ENCODE measurements around the gene ST6GAL1.
"Not testable (repeated sequence)": the region's sequence is repeated elsewhere in the genome, so short reads cannot be mapped to it uniquely, and the experiment has no call there.

Gene ST6GAL1

GRCh38 chr3:187016639-187017345, 86.5 kb downstream of the ST6GAL1 start:
- H3K27ac ChIP-seq = peak overlapping the region in 1 of 2 donors; percentile 50
- no peak for TF ChIP-seq CTCF (IDR thresholded peaks at IDR 0.05)
- no peak for DNase-seq (ENCODE audit: low spot score)
- H3K4me3 ChIP-seq = no peak overlapping the region

- no peak overlapping the region for H3K4me3 ChIP-seq
- TF ChIP-seq CTCF (IDR thresholded peaks at IDR 0.05) = no peak
- no peak for DNase-seq (ENCODE audit: low spot score)
- H3K27ac ChIP-seq = peak overlapping the region in 1 of 2 donors; percentile 50
Measured at GRCh38 chr3:187017511-187018230, 87.3 kb downstream of the ST6GAL1 start.

GRCh38 chr3:187019542-187020072, 89.3 kb downstream of the ST6GAL1 start:
- DNase-seq (ENCODE audit: low spot score) = no peak
- TF ChIP-seq CTCF (IDR thresholded peaks at IDR 0.05) = no peak
- Histone ChIP-seq H3K4me3 (no peak overlapping the region), H3K27ac (no peak overlapping the region)

GRCh38 chr3:187020376-187020775, 90.0 kb downstream of the ST6GAL1 start:
- H3K27ac ChIP-seq = no peak overlapping the region
- DNase-seq (ENCODE audit: low spot score) = no peak
- no peak overlapping the region for H3K4me3 ChIP-seq
- no peak for TF ChIP-seq CTCF (IDR thresholded peaks at IDR 0.05)

GRCh38 chr3:187021748-187022402, 91.5 kb downstream of the ST6GAL1 start:
- TF ChIP-seq CTCF (IDR thresholded peaks at IDR 0.05) = no peak
- DNase-seq (ENCODE audit: low spot score) = no peak
- H3K4me3 ChIP-seq = no peak overlapping the region
- H3K27ac ChIP-seq = no peak overlapping the region

GRCh38 chr3:187022403-187023029, 92.2 kb downstream of the ST6GAL1 start:
- Histone ChIP-seq H3K27ac (no peak overlapping the region), H3K4me3 (no peak overlapping the region)
- no peak for DNase-seq (ENCODE audit: low spot score)
- TF ChIP-seq CTCF (IDR thresholded peaks at IDR 0.05) = no peak

GRCh38 chr3:187023340-187023739, 93.0 kb downstream of the ST6GAL1 start:
- not testable (repeated sequence) for H3K4me3 ChIP-seq; DNase-seq (ENCODE audit: low spot score); H3K27ac ChIP-seq
